Measurements from ENCODE around the gene GJC1.

- TF ChIP-seq CTCF (IDR thresholded peaks at IDR 0.05; ENCODE audit: low read depth, low read length): no peak
- no peak for TF ChIP-seq EZH2phosphoT487 (IDR thresholded peaks at IDR 0.05; ENCODE audit: low read depth)
Observed at GRCh38 chr17:44826123-44826790, 3.8 kb downstream of the GJC1 start.

All from OCI-LY3 (cell line).